ENCODE measurements around the gene DDX49.

DDX49 gene, protein sequence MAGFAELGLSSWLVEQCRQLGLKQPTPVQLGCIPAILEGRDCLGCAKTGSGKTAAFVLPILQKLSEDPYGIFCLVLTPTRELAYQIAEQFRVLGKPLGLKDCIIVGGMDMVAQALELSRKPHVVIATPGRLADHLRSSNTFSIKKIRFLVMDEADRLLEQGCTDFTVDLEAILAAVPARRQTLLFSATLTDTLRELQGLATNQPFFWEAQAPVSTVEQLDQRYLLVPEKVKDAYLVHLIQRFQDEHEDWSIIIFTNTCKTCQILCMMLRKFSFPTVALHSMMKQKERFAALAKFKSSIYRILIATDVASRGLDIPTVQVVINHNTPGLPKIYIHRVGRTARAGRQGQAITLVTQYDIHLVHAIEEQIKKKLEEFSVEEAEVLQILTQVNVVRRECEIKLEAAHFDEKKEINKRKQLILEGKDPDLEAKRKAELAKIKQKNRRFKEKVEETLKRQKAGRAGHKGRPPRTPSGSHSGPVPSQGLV

DNA sequence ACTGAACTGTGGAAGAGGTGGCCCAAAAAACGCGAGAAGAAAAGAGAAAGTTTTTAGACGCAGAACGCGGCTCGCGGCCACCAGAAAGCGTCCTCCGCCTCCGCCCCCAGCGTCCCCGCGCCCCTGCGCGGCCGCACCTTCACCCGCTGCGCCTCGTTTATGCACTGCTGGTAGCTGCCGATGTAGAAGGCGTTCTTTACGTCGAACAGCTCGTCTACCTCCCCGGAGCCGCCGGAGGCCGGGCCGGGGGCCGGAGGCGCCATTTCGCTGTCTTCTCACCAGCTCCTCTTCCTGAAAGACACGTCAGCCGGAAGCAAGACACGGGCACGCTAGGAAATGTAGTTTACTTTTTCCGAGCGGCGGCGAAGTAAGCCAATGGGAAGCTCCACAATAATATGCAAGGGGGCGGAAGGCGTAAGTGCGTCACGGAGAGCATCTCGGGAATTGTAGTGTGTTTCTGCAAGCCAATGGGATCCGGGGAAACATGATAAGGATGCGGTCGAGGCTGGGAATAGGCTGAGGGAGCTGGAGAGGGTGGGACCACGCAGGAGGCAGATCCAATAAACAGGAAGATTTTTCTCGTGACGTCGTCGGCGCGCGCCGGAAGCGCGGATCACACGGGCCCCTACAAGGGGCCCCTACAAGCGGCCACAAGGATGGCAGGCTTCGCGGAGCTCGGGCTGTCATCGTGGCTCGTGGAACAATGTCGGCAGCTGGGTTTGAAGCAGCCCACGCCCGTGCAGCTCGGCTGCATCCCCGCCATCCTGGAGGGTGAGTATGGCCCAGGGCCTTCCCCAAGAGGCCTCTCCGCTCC lies at the start of gene DDX49, which contains the start of gene COPE:
Gene DDX49, plus strand, starts transcription at position 630 of the 814 bp plus-strand sequence. Its CDS starts 27 bp downstream, at position 657.
Gene COPE, minus strand, starts transcription at position 302 of the 814 bp plus-strand sequence. Its CDS starts 39 bp downstream, at position 263.
- DNase-seq (ENCODE audit: low spot score), result peak; percentile 98

DNA sequence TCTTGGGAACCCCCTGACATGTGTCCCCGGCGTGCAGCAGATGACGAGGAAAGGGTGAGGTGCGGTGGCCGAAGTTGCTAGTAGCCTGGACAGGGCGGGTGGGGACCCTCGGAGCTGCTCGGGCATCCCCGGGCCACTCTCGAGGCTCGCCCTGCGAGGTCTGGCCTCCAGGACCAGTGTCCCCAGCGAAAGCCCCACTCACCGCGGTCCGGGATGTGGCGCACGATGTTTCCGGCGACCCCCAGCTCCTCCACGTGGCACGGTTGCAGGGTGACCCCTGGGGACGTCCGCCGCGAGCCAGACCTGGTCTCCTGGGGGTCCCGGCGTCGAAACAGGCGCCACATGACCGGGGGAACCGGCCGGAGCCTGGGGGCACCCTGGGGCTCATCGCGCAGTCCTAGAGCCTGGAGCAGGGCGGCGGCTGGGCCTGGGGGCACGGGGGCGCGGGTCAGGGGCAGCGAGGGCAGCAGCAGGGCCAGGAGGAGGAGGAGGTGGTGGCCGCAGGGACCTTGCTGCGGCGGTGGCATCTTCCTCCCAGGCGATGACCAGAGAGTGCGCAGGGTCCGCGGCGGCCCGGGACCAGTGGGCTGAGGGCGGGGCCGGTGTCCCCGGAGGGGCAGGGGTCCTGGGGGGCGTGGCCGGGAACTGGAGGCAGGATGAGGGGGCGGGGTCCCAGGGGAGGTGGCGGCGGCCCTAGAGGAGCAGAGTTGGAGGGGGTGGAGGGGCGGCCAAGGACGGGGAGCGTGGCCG lies 49.6 kb upstream of the DDX49 start:
- no peak for DNase-seq (ENCODE audit: low spot score)

DNA sequence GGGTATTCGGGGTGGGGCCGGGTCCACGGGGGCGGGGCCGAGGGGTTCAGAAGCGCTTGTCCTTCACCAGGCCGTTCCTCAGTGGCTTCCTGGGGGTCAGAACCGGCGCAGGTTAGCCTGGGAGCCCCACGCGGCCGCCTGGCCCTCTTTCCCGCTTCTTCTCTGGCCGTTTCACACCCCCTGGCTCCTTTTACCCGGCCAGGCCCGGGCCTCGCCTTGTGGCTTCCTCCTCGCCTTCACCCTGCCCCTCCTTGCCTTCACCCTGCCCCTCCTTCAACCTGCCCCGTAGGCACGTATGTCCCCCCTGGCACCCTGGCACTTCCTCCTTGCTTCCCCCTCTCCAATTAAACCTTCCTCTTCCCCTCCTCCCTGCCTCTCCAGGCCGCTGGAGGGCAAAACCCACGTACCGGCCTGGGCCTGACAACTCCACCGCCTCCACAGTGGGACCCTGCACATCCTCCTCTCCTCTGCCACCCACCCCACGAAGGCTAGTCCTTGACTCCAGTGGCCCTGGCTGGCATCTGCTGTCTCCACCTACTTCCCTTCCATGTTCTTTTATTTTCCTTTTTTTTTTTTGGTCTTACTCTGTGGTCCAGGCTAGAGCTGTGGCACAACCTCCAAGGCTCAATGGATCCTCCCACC lies 48.9 kb upstream of the DDX49 start:
- no peak for DNase-seq (ENCODE audit: low spot score)

DNA sequence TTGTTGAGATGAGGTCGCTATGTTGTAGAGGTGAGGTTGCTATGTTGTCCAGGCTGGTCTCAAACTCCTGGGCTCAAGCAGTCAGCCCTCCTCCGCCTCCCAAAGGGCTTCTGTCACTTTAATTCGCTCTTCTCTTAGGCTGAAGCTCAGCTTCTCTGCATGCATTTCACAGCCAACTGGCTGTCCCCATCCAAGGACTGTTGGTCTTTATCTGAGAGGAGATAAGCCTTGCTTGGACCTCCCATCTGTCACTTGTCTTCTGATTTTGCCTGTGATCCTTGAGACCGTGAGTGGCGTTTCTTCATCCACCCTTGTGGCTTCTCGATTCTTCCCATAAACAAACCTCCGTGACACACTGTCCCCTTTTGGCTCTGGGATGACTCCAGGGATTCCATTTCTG lies 48.0 kb upstream of the DDX49 start:
- no peak for DNase-seq (ENCODE audit: low spot score)

DNA sequence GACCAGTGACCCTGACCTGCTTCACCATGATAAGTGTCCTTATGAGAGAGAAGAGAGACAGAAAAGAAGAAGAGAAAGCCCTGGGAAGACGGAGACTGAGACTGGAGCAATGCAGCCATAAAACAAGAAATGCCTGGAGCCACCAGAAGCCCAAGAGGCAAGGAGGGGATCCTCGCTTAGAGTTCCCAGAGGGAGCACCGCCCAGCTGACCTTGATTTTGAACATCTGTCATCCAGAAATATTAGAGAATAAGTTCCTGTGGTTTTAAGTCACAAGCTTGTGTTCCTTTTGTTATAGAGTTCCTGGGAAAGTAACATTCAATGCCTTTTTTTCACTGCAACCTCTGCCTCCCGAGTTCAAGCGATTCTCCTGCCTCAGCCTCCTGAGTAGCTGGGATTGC lies 43.8 kb upstream of the DDX49 start:
- no peak for DNase-seq (ENCODE audit: low spot score)

DNA sequence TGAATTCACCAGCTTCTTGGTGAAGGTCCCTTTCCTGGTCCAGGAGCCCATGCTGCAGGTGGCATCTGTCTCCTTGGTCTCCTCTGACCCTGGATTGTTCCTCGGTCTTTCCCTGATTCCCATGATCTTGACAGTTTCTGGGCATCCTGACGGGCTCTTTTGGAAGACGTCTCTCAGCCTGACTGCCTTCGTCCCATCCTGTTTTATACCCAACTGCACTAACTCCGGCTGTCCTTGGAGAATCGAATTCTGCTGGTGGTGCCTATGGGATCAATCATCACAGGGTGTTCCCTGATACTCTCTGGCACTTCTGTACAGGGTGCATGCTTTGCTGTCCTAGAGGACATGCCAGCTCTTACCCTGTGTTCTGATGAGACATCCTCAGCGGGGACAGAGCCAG lies 42.6 kb upstream of the DDX49 start:
- no peak for DNase-seq (ENCODE audit: low spot score)

DNA sequence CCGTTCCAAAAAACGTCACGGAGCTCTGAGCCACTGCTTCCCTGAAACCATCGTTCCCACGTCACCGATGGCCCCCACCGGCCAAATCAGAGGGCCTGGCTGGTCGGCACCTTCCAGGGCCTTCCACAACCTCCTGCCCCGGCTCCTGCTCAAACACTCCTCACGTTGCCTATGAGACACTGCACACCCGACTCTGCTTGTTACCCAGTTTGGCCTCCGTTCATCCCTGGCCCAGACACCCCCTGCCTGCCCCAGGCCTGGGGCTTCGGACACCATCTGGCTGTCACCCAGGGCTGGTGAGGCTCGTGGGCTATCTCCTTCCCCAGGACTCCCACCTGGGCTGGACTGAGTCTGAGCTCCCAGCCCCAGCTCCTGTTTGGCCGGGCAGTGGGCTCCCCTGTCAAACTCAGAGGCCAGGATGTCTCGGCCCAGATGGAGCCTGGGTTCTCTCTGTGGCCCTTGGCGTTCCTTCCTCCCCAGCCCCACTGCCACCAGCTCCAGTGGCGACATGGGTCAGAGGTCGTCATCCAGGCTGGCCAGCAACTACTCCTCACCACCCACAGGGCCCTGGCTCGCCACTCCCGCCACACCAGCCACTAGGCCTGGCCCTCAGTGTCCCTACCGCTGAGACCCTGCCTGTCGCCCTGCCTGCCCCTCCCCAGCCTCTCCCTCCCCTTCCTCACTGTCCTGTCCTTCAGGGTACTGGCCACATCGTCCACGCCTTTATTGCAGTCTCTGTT lies 41.3 kb upstream of the DDX49 start:
- DNase-seq (ENCODE audit: low spot score), result no peak

DNA sequence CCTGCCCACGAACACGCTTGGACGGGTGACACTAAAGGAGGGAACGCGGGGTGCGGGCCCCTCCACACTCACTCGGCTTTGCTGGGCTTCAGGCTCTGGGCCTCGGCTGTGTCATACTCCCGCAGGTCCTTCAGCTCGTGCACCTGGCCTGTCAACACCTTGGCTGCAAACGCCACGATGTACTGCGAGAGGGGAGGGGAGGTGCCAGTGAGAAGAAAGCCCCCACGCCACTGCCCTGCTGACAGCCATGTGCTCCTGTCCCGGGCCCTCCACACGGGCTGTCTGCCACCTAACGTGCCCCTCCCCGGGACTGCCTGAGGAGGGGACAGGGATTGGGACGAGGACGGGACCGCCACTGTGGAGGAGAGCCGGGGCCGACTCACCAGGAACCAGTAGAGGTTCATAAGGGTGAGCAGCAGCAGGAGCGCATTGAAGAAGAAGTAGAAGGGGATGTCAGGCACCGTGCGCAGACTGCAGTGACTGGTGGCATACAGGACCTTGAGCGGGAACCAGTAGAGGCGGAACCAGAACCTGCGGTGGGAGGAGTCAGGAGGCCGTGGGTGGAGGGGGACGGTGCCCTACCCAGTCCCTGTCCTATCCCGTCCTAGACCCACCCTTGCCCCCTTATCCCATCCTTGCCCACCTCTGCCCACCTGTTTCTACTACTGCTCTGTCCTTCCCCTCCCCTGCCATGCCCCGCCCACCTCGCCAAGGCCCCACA lies 40.5 kb upstream of the DDX49 start:
- DNase-seq (ENCODE audit: low spot score), result no peak

DNA sequence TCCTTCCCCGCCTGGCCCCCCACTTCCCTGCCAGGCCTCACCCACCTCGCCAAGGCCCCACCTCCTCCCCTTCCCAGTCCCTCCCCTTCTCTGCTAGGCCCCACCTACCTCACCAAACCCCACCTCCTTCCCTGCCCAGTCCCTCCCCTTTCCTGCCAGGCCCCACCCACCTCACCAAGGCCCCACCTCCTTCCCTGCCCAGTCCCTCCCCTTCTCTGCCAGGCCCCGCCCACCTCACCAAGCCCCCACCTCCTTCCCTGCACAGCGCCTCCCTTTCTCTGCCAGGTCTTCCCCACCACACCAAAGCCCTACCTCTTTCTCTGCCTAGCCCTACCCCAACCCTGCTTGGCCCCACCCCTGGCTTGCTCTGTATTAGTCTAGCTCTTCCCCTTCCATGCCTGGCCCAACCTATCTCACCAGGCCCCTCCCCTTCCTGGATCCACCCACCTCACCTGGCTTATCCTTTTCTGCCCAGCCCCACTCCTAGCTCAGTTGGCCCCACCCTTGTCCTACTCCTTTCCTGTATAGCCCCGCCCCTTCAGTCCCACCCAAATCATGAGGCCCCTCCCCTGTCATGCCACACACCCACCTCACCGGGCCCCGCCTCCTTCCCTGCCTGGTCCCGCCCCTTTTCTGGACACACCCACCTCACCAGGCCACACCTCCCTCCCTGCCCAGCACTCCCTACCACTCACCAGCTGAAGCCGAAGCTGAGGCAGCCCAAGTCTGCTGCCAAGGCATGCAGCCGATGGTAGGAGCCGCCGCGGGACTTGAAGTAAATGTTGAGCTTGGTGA lies 39.7 kb upstream of the DDX49 start:
- peak; percentile 49 for DNase-seq (ENCODE audit: low spot score)

DNA sequence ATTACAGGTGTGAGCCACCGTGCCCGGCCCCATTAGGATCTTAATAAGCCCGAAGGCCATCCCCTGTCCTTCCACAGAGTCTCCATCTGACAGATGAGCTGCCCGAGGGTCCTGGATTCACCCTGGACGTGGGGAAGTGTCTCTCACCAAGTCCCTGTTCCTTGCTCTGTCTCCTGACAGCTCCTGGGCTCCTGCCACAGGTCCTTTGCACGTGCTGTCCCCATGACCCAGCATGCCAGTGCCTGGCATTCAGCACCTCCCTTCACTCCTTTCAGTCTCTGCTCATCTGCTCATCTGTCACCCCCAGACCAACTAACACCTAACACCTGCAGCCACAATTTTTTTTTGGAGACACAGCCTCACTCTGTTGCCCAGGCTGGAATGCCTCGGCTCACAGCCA lies 38.0 kb upstream of the DDX49 start:
- DNase-seq (ENCODE audit: low spot score), result no peak

DNA sequence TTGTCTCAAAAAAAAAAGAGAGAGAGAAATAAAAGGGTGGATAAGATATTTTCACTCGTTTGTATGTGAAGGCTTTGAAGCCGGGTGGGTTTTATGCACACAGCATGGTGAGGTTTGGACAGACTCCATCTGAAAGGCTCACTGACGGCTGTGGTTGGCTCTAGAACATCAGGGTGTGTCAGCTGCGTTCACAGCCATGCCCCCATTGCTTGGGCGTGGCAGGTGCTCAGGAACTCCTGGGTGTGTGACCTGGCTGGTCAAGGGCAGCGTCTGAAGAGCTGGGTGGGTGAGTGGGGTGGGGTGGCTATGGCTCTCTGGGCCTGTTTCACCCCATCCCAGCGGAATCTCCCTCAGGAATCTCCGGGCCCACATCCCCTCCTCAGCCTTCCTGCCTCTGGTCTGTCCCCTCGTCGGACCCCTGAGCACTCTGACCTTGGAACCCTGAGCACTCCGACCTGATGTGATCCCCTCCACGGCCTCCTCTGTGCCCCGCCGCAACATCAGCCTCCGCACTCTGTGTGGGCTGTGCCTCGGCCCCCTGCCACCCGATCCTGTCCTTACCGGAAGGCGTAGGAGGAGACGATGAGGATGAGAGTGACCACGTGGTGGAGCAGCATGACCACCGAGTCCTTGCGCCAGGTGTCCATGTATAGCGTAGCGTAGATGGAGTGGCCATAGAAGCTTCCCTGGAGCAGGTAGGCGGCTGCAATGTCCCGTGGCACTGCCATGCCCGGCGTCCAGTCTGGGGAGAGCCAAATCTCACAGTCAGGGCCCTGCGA lies 35.8 kb upstream of the DDX49 start:
- no peak for DNase-seq (ENCODE audit: low spot score)

DNA sequence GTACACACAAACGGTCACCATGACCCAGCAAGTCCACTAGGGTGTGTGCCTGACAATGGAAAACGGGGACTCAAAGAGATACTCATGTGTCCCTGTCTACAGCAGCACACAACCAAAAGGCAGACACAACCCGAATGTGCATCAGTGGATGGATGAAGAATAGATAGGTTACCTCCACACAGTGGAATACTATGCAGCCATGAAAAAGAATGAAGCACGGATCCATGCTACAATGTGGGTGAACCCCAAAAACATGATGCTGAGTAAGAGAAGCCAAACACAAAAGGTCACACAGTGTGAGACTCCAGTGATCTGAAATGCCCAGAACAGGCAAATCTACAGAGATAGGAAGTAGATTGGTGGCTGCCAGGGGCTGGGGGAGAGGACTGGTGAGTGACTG lies 32.5 kb upstream of the DDX49 start:
- no peak for DNase-seq (ENCODE audit: low spot score)

DNA sequence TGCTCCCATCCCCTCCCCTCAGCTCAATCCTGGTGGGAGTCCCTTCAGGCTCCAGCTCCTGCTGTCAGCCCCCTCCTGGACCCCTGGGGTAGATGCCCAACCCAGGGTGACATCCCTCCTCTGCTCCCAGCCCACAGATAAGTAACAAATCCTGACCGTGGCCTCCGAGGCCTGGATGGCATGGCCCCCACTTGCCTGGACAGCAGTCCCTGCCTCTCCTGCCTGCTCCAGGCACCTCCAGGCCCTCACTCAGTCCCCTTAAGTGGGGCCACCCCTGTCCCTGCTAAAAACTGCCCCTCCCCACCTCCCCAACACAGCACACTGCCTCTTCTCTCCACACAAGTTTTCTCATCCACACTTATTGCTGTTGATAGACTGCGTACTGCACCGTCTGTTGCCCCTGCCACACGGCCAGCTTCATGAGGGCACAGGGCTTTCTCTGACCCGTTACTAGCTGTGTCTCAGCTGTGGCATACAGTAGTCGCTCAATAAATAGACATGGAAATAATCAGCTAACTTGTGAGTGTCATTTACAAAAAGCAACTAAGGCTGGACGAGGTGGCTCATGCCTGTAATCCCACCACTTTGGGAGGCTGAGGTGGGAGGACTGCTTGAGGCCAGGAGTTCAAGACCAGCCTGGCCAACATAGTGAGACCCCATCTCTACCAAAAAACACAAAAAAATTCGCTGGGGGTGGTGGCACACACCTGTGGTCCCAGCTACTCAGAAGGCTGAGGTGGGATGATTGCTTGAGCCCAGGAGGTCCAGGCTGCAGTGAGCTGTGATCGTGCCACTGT lies 29.4 kb upstream of the DDX49 start:
- no peak for DNase-seq (ENCODE audit: low spot score)

DNA sequence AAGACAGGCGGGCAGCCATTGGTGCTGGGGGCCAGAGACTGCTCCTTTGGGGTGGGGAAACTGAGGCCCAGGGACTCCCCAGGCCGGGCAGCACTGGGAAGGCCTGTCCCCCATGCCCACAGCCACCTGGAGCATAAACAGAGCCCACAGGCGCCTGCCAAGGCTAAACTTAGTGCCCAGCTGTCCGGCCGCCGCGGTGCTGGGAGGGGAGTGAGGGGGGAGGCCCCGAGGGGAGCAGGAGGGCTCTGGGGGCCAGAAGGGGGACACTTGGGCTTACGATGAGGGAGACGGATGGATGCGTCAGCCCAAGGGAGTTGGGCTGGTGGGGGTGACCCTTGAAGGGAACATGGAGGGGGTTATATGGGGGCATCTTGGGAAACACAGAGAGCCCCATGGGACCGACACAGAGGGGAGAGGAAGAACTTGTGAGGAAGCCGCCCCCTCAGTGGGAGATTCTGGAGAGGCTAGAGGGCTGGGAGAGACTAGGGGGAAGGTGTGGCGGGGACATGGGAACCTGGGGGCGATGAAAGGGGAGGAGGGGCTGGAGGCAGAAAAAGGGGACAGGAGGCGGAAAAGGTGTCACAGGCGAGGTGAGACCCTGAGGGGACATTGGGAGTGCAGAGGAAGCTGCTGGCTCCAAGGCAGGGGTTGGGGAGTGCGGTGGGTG lies 25.8 kb upstream of the DDX49 start:
- no peak for DNase-seq (ENCODE audit: low spot score)

DNA sequence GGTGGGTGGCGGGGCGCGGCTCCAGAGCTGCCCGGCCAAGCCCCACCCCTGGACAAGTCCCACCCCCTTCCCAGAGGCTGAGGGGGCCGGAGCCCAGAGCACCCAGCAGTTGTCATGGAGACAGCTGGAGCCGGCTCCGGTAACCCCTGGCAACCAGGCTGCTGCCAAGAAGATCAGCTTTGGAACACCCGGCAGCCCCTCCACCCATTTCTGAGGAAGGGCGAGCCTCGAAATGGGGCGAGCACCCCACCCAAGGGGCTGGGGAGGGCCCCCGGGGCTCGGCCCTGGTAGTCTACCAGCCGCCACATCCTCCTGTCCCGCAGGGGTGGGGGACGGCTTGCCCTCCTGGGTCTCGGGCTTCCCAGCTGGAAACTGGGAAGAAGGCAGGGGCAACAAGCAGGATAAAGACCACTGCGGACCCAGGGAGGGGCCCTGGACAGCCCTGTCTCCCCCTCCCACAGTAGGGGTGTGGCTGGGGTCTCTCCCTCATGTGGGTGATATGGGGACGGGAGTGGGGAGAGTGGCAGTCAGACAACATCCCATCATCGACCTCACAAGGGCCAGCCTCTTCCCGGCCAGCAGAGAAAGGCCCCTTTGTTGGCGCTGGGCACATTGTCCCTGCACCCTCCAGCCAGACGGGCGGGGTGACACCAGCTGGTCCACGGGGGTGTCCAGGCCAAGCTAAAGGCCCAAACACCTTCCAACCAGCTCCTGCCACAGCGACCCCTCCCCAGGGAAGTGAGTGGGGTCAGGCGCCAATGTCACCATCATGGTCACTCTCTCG lies 25.1 kb upstream of the DDX49 start:
- peak; percentile 76 for DNase-seq (ENCODE audit: low spot score)

DNA sequence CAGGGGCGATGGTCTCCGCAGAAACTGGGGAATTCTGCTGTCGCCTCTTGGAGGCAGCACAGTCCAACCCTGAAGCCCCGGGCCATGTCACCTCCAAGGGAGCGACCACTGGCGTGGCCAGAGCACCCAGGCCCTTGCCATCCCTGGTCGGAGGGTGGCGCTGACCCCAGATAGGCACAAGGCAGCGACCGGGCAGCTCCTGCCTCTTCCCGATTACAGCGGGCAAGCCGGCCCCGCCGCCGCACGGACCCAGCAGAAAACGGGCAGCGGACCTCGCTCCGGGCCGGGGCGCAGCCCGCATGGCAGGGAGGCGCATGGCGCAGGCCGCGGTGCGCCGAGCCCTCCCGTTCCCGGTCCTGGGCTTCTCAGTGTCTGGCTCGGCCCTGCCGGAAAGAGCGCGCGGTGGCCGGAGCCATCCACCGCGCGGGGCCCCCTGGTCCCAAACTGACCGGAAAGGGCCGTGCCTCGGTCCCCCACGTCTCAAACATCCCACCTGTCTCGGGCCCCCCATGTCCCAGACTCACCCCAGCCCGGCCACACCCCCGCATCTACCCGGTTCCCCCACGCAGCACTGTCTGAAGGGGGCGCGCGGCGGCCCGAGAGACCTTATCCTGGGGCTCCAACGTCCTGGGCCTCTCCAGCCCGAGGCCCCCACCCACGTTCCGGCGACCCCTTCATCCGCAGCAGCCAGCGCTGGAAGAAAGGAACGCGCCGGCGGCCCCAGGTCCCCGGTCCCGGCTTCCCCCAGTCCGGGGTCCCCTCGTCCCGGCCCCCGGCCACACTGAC lies 24.3 kb upstream of the DDX49 start:
- peak; percentile 58 for DNase-seq (ENCODE audit: low spot score)

All from COLO829 (cell line).